ENCODE results near the gene PDZK1IP1.

Gene PDZK1IP1, protein sequence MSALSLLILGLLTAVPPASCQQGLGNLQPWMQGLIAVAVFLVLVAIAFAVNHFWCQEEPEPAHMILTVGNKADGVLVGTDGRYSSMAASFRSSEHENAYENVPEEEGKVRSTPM

DNA sequence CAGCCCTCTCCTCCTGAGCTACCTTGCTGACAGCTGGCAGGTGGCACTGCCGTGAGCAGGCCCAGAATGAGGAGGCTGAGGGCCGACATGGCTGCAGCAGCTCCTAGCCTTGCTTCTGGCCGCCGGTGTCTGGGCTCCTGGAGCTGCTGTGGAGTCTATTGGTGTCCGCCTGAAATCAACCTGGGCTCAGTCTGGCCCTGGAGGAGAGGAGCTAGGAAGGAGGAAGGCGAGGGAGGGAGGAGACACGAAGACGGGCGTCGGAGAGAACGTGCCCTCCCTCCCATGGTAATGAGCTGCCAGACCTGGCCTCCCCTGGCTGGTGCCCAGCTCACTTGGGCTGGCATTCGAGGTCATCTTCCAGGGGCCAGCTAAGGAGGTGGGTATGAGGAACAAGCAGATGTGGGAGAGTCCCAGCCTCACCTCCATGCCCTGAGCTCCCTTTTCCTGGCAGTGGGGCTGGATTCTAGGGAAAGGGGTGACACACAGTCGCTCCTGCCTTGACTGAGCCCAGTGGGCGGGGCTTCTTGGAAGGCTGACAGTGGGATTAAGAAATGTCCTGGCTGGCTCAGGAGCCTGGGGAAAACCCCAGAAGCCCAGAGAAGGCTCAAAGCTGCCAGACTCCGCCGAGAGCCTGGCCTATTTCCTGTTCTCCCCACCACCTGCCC is at the start of gene PDZK1IP1:
PDZK1IP1 (minus strand) TSS at position 193 of the 665 bp plus-strand sequence; CDS start at position 89, 104 bp downstream.
- in situ Hi-C loops (cut with MboI; ENCODE audit: low sequenced_read_pairs), result loop anchor here (25.0 kb wide), 1 partner anchor 522 kb away; no protein-coding TSS in a partner anchor

DNA sequence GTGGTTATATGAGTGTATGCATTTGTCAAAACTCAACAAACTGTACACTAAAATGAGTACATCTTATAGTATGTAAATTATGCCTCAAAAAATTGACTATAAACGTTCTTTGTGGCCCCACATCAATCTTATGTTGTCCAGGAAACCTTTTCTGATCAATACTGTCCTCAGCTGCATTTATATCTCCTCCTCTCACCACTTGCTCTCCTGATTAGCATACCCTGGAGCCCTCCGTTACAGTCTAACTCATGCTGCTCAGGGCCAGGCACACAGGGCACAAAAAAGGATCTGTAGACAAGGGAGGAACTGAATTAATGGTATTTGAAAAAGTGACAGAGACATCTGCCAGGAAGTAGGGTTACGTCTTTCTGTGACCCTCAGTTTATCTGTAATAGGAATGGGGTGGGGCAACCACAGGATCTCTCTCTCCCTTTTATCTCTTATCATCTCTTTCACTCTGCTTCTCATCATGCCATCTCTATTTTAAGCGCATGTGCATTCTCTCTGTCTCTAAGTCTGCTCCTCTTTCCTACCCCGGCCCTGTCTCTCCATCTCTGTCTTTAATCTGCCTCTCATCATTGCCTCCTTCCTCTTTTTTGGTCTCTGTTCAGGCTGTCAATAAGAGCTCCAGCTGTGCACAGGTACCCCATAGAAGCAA is 49.2 kb upstream of the PDZK1IP1 start:
- in situ Hi-C loops (cut with MboI; ENCODE audit: low sequenced_read_pairs), result no loop called here

DNA sequence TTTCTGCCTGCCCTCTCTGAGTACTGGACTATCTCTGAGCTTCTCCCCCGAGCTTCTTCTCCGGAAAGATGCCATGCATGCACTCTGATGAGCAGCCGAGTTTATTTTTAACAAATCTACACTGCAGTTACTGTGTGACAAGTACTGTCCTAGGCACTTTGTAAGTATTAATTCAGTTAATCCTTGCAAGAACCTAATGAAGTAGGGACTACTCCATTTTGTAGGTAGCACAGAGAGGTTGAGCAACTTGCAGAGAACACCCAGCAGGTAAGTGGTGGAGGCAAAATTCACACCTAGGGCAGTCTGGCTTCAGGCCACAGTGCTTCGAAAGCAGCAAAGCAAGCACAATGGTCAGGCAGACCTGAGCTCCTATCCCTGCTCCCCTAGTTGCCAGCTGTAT is 46.0 kb upstream of the PDZK1IP1 start:
- in situ Hi-C loops (cut with MboI; ENCODE audit: low sequenced_read_pairs), result no loop called here

DNA sequence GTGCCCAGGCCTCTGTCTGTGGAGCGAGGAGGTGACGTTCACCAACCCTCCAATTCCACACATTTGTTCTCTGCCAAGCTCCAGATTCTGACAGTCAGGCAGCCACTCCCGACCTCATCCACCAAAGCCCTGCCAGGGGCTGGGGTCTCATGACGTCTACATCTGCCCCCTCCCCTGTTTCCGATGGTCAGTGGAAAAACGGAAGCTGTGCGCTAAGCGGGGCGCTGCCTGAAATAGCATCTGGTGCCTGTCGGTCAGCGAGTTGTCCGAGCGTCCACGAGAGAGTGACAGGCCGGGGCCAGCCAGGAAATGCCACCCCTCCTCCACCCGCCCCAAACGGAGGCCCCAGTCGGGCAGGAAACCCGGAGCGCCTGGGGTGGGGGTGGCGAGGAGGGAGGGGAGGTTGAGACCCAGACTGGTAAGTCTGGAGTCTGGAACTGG is 45.4 kb upstream of the PDZK1IP1 start:
- in situ Hi-C loops (cut with MboI; ENCODE audit: low sequenced_read_pairs), result no loop called here

DNA sequence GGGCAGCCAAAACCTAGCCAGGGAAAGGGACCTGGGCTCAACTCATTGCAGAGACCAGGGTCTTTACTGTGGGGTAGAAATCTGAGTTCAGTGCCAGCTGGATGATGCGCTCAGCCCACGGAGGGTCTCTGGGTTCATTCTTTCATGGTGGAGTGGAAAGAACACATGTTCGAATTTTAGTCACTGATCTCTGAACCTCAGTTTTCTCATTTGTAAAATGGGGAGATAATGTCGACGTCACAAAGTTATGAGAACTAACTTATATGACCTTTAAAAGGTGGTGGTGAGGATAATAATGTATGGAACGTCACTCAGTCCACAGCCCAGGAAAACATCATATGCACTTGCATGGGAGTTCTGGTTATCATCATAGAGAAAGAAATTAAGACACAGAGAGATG is 43.4 kb upstream of the PDZK1IP1 start:
- in situ Hi-C loops (cut with MboI; ENCODE audit: low sequenced_read_pairs), result no loop called here

DNA sequence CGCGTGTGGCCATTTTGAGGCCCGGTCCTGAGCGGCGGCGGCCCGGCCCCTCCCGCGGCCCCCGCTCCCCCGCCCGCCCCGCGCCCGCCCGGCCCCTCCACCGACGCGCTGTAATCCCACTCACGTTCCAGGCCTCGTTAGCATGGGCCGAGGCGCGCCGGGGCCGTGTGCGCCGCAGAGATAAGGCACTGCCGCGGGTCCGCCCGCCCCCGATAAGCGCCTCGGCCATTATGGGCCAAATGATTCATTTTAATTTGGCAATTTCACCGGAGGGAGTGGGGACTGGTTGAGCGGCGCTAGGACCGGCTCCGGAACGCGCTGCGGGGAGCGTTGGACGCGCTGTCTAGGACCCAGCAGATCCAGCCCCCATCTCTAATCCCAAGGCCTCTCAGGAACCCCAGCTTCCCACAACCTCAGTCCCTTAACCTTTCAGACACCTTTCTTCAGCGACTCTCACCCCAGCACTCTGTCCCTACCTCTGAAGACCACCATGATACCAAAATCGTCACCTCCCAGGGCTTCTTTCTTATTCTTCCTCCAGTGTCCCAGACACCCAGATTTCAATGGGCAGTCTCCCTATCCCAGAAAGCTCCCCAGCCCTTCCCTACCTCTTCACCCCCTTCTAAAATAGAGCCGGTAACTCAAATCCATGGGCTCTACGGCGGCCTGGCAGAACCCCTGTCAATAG is 42.5 kb upstream of the PDZK1IP1 start, which contains the start of gene TAL1:
TAL1 (minus strand) TSS at position 39 of the 688 bp plus-strand sequence. CDS start 6,337 bp downstream, outside the sequence.
- in situ Hi-C loops (cut with MboI; ENCODE audit: low sequenced_read_pairs), result no loop called here

DNA sequence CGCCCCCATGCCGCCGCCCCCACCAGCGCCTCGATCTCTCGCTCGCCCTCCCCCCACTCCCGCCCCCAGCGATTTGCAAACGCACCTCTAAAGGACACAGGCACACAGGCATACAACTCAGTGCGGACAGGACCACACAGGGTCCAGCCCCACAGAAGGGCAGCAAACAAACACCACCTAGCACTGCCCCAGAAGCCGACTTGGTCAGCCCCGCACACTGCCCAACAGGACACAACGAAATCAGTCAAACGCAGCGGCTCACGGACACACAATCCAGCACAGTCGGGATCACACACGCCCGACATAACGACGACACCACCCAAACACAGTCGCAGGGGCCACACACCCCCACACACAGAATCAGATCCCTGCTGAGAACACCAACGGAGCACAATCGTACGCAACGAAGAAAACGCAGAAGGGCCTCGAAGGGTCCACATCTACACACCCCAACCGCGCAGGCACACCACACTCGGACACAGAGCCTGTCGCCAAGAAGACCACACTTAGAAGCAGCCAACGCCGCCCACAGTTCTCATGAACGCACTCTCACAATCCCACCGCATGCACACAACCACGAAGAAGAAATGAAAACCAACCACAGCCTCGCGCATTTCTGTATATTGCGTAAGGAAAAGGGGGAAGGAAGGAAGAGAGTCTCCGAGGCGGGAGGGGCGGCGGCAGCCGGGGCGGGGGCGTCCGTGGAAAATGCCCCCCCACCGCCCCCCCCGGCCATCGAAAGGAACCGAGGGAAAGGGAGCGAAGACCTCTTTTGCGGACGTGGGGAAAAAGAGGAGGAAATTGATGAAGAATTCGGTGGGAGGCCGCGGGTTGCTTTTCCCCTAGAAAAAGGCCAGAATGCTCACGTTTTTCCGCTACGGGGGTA is 41.7 kb upstream of the PDZK1IP1 start:
- in situ Hi-C loops (cut with MboI; ENCODE audit: low sequenced_read_pairs), result no loop called here

DNA sequence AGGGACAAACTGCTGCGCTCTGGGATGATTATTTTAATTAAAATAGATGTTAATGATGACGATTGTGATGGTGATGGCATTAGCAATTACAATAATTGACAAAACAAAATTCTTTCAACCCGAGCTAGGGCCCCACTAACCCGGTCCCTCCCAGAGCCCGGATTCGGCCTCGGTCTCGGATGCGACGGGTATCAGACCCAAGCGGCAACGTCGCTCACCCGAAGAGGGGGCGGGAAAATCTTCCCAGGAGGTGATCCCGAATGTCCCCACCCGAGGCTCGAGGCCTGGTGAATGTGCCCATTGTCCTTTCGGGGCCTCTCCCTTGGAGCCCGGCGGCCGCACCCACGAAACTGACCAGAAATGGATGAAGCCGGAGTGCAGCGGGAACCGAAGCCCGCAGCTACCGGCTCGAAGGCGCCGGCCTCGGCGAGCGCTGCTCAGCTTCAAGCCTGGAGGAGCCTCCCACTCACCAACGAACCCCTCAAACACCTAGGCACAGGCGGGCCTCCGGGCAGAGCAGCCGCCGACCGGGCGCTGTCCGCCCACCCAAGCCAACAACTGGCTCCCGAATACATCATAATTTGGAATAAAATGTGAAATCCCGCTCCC is 41.0 kb upstream of the PDZK1IP1 start:
- in situ Hi-C loops (cut with MboI; ENCODE audit: low sequenced_read_pairs), result no loop called here

DNA sequence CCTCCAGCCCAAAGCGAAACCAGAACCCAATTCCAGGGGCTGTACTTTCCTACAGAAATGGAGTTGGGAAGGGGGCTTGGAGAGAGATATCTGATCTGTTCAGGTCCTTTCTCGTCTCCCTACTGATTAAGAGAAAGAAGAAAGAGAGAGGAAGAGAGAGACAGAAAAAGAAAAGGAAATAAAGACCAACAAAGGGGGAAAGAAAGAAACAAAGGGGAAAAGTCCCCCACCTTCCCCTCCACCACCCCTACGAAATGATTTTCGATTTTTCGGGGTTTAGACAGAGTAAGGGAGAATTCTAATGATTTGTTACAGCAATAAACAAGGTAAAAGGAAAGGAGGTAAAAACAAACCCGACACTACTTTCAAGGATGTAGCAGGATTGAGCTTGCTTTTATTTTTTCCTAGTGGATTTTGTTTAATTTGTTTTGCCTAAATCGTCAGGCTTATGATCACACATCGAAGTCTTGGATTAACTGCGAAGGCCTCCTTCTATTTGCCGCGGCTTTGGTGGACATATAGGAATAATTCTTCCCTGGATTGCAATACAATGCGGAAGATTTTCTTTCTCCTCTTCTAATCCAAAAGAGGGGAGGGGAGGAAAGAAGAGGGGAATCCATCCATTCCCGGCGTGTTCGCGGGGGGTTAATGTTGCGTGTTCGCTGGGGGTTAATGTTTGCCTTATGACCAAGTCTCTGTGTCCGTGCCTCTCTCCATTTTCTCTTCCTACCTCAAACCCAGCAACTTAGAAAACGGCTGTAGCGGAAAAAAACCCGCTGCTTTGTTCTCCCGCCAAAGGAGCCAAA is 40.3 kb upstream of the PDZK1IP1 start:
- in situ Hi-C loops (cut with MboI; ENCODE audit: low sequenced_read_pairs), result no loop called here

DNA sequence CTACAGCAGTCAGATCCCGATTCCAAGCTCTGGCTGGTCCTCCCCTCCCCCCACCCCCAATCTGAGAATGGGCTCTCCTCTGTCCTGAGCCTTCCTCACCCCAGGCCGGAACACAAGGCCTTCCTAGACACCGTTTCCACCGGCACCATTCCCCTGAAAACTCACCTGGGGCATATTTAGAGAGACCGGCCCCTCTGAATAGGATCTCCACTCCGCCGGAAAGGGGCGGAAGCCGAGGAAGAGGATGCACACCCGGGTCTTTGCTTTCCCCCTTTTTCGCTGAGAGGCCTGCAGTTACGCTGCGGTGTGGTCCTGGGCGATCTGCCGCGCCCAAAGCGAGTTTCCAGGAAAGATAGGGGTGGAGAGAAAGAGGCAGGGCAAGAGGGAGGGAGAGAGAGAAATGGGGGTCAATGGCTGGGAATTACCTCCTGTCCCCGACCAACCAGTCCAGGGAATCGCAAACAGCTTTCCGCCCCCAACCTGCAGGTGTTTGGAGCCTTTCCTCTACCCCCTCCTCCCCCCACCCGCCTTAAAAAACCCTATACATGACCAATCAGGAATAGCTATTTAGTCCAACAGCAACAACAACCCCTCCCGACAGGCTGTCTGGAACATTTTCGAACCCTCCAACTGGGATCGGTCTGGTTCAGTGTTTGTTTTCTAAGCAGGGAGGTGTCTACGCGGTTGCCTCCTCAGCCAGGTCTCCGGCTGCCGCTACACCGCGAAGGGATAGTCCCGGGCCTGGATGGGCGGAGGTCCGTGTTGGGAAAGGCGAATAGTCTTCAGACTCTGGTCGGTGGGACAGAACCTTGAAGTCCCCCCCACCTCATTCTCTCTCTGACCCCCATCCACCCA is 39.4 kb upstream of the PDZK1IP1 start:
- in situ Hi-C loops (cut with MboI; ENCODE audit: low sequenced_read_pairs), result no loop called here

DNA sequence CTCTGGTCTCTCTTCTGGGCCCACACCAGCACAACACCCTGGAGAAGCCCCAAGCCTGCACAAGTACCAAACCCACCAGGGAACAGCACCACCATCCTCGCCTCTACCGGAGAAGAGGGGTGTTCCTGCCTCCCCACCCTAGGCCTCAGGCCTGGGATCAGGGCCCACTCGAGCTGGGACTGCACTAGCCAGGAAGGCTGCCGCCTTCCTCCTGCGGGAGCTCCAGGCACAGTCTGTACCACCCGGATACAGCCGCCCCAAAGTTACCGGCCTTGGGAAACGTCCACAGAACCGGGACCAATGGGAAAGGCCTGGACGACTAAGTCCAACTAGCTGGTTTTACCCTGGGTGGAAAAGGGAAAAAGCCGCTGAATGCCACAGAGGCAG is 38.8 kb upstream of the PDZK1IP1 start:
- in situ Hi-C loops (cut with MboI; ENCODE audit: low sequenced_read_pairs), result no loop called here

DNA sequence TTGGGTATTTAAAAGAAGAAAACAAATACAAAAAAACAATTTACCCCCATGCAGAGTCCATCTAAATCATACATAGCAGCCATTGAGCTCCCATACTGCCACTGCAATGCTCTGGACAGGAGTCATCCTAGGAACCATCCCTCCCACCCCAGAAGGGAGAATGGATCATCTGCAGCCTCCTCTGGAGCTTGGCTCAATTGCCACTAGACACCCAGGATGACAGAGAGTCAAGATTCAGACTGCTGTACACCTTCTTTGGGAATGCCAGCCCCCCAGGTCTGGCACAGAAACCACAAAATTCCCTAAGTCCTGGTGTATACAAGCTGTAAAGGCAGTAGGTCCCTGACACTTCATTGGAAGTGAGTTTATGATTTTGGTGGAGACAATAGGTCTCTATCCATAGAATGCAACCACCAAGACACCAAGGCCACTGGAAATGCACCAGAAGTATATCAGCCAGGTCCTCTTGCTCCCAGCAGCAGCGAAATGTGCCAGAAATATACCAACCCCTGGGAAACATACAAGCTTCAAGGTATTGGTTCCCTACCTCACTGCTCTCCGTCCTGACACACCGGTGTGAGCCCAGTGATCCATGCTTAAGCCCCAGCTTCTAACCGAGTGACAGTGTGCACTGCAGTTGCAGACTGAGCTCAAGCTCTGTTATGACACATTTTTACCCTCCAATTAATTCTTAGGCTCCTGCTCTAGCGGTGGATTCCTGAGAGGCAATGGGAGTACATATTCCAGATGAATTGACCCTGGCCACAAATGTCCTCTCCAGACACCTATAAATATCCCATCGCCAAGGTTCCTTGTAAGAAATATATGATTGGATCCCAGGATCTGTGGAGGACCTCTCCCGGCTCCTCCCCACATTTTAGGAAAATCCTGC is 37.8 kb upstream of the PDZK1IP1 start:
- in situ Hi-C loops (cut with MboI; ENCODE audit: low sequenced_read_pairs), result no loop called here

DNA sequence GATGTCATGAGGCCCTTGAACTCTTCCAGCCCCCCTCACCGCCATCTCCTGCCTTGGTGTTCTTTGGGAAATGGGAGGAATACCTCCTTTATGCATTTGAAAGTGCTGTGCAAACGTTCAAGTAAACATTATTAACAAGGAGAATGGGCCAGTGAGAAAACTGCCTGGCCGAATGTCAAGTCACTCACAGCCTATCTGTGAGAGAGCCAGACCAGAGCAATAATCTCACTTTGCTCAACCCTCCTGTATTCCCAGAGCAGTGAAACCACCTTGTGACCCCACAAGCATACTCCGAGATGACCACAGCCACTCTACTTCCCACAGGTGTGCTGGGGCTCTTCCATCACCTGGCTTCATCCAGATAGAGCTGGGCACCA is 37.0 kb upstream of the PDZK1IP1 start:
- in situ Hi-C loops (cut with MboI; ENCODE audit: low sequenced_read_pairs), result no loop called here

DNA sequence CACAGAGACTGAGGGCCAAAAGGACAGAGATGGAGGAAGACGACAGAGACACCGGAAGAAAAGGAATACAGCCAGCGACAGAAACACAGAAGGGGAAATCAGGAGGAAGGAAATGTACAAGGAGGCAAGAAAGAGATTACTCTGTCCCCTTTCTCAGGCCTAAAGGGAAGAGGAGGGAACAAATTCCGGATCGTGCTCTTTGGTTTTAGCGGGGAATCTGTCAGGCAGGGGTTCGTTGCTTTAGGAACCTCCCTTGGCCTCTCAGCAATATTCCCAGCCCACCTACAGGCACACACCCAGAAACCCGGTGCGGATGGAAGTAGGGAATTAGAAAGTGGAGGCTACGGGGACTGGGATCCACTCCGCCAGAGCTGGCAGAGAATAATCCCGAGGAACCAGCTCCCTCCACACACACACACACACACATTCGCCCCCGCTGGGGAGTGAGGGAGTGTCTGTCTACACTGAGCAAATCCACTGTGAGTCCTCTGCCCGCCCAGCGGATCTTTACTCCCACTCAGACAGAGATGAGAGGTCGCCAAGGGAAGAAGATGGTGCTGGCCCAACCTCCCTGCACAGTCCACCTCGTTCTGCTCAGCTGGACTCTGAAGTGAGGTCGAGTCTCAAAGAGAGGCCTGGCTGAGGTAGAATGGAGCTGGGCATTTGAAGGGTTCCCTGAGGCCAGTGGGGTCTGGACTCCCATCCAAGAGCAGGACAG is 36.4 kb upstream of the PDZK1IP1 start:
- in situ Hi-C loops (cut with MboI; ENCODE audit: low sequenced_read_pairs), result no loop called here

DNA sequence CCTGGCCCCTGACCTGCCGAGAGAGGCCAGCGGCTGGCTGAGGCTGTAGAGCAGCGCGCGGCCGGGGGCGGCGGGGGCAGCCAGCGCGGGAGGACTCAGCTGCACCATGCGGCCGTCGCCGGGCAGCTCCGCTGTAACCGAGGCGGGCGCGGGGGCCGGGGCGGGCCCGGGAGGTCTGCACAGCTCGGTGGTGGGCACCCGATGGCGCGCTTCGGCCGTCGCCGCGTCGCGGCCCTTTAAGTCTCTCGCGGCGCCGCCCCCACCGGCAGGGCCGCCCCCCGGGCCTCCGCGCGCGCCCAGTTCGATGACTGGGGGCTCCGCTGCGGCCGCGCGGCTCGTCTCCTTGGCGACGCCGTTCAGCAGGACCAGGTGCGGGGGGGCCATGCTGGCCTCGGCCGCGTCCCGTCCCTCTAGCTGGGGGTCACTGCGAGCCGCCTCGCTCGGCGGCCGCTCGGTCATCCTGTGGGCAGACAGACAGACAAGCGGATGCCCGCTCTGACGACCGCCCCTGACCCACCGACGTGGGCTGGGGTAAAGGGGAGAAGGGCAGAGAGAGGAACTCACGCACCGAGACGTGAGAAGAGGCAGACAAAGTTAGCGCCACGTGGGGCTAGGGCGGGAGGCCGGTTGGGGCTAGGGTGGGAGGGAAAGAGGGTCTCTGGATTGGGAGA is 35.7 kb upstream of the PDZK1IP1 start:
- in situ Hi-C loops (cut with MboI; ENCODE audit: low sequenced_read_pairs), result no loop called here

DNA sequence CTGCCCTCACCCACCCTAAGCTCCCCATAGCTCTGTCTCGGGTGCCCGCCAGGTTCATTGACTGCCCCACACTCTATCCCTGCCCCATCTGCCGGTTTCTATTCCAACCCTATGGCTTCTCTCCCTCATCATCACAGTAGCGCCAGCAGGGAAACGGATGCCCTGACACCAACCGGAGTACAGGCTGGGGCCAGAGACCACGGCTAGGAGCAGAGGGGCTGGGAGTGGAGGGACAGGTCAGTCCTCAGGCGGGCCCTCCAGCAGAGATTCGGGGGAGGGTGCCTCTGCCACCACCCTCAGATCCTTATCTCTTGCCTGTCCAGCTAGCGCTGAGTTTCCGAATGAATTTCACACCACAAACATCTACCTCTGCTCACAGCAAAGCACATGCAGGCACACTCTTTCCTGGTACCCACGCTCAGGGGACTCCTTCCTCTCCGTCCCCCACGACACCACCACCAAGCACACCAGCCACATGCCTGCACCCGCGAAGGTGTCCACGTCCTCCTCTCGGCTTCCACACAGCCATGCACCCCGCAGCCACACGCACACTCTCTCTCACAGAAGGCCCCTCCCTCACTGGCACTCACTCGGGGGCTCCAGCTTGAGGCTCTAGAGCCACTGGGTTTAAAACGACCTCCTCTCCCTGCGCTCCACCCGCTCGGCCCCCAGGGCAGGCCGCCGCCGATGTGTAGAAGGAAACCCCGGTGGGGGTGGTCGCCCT is 35.0 kb upstream of the PDZK1IP1 start:
- in situ Hi-C loops (cut with MboI; ENCODE audit: low sequenced_read_pairs), result no loop called here
